Endodermal cell (in vitro differentiated cells): Measurements from ENCODE around the gene OR2M3. TPM values are rescaled to one million over a fixed set of nuclear protein-coding genes. Genes with fewer than 3 reads are reported as not detected.
"Not testable (repeated sequence)": the region's sequence is repeated elsewhere in the genome, so short reads cannot be mapped to it uniquely, and the experiment has no call there.

Experiments
- DNase-seq: peaks from one replicate; pipeline ENCODE4 v3.0.0-alpha.2; 2017
- H3K27ac ChIP-seq: 2 replicates; pipeline ENCODE4 v1.5.1; 2013; ENCODE audit warnings: mild to moderate bottlenecking, low read depth, low read length, moderate library complexity
- H3K27me3 ChIP-seq: 2 replicates; pipeline ENCODE4 v1.6.1; 2013; ENCODE audit warnings: mild to moderate bottlenecking, low read length, moderate library complexity; ENCODE audit not compliant: insufficient read depth, control insufficient read depth, poor library complexity, severe bottlenecking
- H3K36me3 ChIP-seq: 2 replicates; pipeline ENCODE4 v1.7.0; 2013; ENCODE audit warnings: mild to moderate bottlenecking, low read length, moderate library complexity; ENCODE audit not compliant: control insufficient read depth, insufficient read depth
- H3K4me1 ChIP-seq: one replicate; pipeline ENCODE4 v1.7.0; 2013; ENCODE audit warnings: low read length; ENCODE audit not compliant: control insufficient read depth, insufficient read depth
- H3K4me3 ChIP-seq: 2 replicates; pipeline ENCODE4 v1.5.1; 2013; ENCODE audit warnings: mild to moderate bottlenecking, low read length, moderate library complexity
- H3K9ac ChIP-seq: 2 replicates; pipeline ENCODE4 v1.6.1; 2013; ENCODE audit warnings: mild to moderate bottlenecking, low read length, moderate library complexity; ENCODE audit not compliant: poor library complexity, severe bottlenecking; ENCODE audit errors: extremely low read depth
- H3K9me3 ChIP-seq: 2 replicates; pipeline ENCODE4 v1.6.1; 2013; ENCODE audit warnings: mild to moderate bottlenecking, low read length, moderate library complexity; ENCODE audit not compliant: control insufficient read depth
- H3K27ac Mint-ChIP-seq: 2 replicates; pipeline ENCODE4 v1.8.0; 2020; ENCODE audit warnings: mixed read lengths
- H3K27me3 Mint-ChIP-seq: 2 replicates; pipeline ENCODE4 v1.8.0; 2021; ENCODE audit warnings: mild to moderate bottlenecking, mixed read lengths; ENCODE audit not compliant: insufficient read depth
- H3K36me3 Mint-ChIP-seq: 2 replicates; pipeline ENCODE4 v1.8.0; 2020; ENCODE audit warnings: low read depth, mixed read lengths
- H3K4me1 Mint-ChIP-seq: 2 replicates; pipeline ENCODE4 v1.8.0; 2020; ENCODE audit warnings: mixed read lengths
- H3K4me3 Mint-ChIP-seq: 2 replicates; pipeline ENCODE4 v1.8.0; 2020; ENCODE audit warnings: mild to moderate bottlenecking, moderate library complexity, mixed read lengths
- H3K9me3 Mint-ChIP-seq: 2 replicates; pipeline ENCODE4 v1.8.0; 2020; ENCODE audit warnings: mild to moderate bottlenecking, mixed read lengths
- CTCF ChIP-seq: fragments of 200-600 bp; sonication (generic); conservative IDR thresholded peaks from 2 replicates; pipeline ENCODE4 v1.5.0; 2021; ENCODE audit warnings: antibody characterized with exemption, mild to moderate bottlenecking
- WGBS, 2 experiments: methylation state at CpG; one replicate each; pipeline versions ENCODE4 v1.1.5 to v1.1.7; 2013; ENCODE audit warnings: missing lambda C conversion rate in 2 of 2, mixed read lengths in 1 of 2; ENCODE audit not compliant: insufficient coverage in 1 of 2, insufficient read length in 1 of 2; 5-methylcytosine and 5-hydroxymethylcytosine counted together
- total RNA-seq, 2 donors: library from RNA; stranded (reverse); fragmentation: NEBNext Ultra II Directional in 1 of 2; extraction: Animal tissue kit (Norgen Biotek cat#: 25700) in 1 of 2; gene quantifications; 2 replicates in 1 of 2; 3 replicates in 1 of 2; pipeline ENCODE4 v1.2.1, GENCODE V29; 2021

OR2M3 gene
- total RNA-seq, 2 donors from 2014 or later = not detected

DNA sequence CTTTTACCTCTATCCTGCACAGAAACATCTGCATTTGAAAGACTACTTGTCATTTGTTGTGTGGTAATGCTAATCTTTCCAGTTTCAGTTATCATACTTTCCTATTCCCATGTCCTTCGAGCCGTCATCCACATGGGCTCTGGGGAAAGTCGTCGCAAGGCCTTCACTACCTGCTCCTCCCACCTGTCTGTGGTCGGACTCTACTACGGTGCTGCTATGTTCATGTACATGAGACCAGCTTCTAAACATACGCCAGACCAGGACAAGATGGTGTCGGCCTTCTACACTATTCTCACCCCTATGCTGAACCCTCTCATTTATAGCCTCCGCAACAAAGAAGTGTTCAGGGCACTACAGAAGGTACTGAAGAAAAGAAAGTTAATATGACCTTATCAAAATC is 42.4 kb downstream of the OR2M3 start:
- Mint-ChIP-seq H3K36me3 (peaks cover 3% of the 10 kb centered on the region), H3K4me1 (no peaks in the 10 kb centered on the region), H3K9me3 (peaks cover 84% of the 10 kb centered on the region), H3K27ac (no peak overlapping the region), H3K27me3 (no peaks in the 10 kb centered on the region), H3K4me3 (no peak overlapping the region)
- no peak for TF ChIP-seq CTCF
- no peak for DNase-seq
- H3K27me3 ChIP-seq = no peaks in the 10 kb centered on the region
- peaks cover 85% of the 10 kb centered on the region for H3K9me3 ChIP-seq
- no peak overlapping the region for H3K4me3 ChIP-seq
- whole genome bisulfite sequencing, 2 experiments = 75 to 89% methylated on average over 9 of the region's 9 CpGs
- H3K4me1 ChIP-seq = no peaks in the 10 kb centered on the region
- no peak overlapping the region for H3K27ac ChIP-seq
- H3K9ac ChIP-seq = no peak overlapping the region
- no peaks in the 10 kb centered on the region for H3K36me3 ChIP-seq

DNA sequence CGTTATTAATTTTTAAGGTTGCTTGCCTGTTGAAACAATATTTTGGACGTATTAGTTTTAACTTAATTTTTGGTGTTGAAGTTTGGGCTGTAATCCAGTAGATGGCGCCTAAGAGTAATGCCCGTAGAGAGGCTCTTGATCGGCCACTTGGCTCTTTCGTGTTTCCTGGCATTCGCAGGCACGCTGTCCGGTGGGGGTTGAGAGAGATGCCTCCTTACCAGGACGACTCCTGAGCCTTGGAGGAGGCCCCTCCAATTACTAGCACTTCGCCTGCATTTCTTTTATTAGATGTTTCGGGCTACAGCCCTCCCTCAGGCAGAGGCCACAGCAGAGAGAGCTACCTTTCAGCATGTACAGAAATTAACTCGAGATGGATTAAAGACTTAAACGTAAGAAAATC is 46.1 kb downstream of the OR2M3 start:
- Mint-ChIP-seq H3K27ac (no peak overlapping the region), H3K36me3 (no peaks in the 10 kb centered on the region), H3K9me3 (peaks cover 74% of the 10 kb centered on the region), H3K4me1 (no peaks in the 10 kb centered on the region), H3K27me3 (no peaks in the 10 kb centered on the region), H3K4me3 (no peak overlapping the region)
- H3K27me3 ChIP-seq = no peaks in the 10 kb centered on the region
- H3K27ac ChIP-seq = no peak overlapping the region
- no peak overlapping the region for H3K4me3 ChIP-seq
- H3K4me1 ChIP-seq = no peaks in the 10 kb centered on the region
- DNase-seq = peak; percentile 56
- H3K36me3 ChIP-seq = no peaks in the 10 kb centered on the region
- TF ChIP-seq CTCF = peak; percentile 74
- peaks cover 86% of the 10 kb centered on the region for H3K9me3 ChIP-seq
- no peak overlapping the region for H3K9ac ChIP-seq
- WGBS, 2 experiments = 26 to 51% methylated on average over 6 to 14 of the region's 14 CpGs

GRCh38 chr1:248259309-248259708 is 62.2 kb downstream of the OR2M3 start:
- not testable (repeated sequence) for H3K27ac ChIP-seq, H3K4me1 ChIP-seq, H3K4me3 Mint-ChIP-seq, H3K36me3 ChIP-seq, H3K36me3 Mint-ChIP-seq, H3K4me1 Mint-ChIP-seq, DNase-seq, H3K27ac Mint-ChIP-seq, H3K27me3 Mint-ChIP-seq, H3K9ac ChIP-seq, H3K27me3 ChIP-seq, H3K4me3 ChIP-seq
- H3K9me3 ChIP-seq = peaks cover 53% of the 10 kb centered on the region
- WGBS, 2 experiments = 67 to 71% methylated on average over 1 of the region's 1 CpG
- peaks cover 63% of the 10 kb centered on the region for H3K9me3 Mint-ChIP-seq

Other genes starting within 250 kb of the OR2M3 start
- not detected for gene OR2L8, start 248.4 kb upstream of the OR2M3 start, total RNA-seq
- not detected for gene OR2AK2, start 232.0 kb upstream of the OR2M3 start, total RNA-seq
- not detected for gene OR2L5, start 183.6 kb upstream of the OR2M3 start, total RNA-seq
- gene OR2L2, start 167.2 kb upstream of the OR2M3 start, total RNA-seq = under 1 TPM; 0.07 to 0.13 TPM
- gene OR2L3, start 150.4 kb upstream of the OR2M3 start, total RNA-seq = not detected
- not detected for gene OR2L13, start 102.1 kb upstream of the OR2M3 start, total RNA-seq
- not detected for gene OR2M5, start 52.1 kb upstream of the OR2M3 start, total RNA-seq
- not detected for gene OR2M2, start 22.4 kb upstream of the OR2M3 start, total RNA-seq
- gene OR2M4, start 34.2 kb downstream of the OR2M3 start, total RNA-seq = not detected
- not detected for gene OR2T33, start 80.7 kb downstream of the OR2M3 start, total RNA-seq
- not detected for gene OR2T12, start 106.2 kb downstream of the OR2M3 start, total RNA-seq
- not detected for gene OR2M7, start 127.3 kb downstream of the OR2M3 start, total RNA-seq
- not detected for gene OR14C36, start 151.5 kb downstream of the OR2M3 start, total RNA-seq
- not detected for gene OR2T4, start 164.4 kb downstream of the OR2M3 start, total RNA-seq
- gene OR2T6, start 178.5 kb downstream of the OR2M3 start, total RNA-seq = not detected
- not detected for gene OR2T1, start 205.8 kb downstream of the OR2M3 start, total RNA-seq
- gene OR2T2, start 248.4 kb downstream of the OR2M3 start, total RNA-seq = not detected